K562 (cell line): Measurements from ENCODE around the gene FAM168B. TPM values are rescaled to one million over a fixed set of nuclear protein-coding genes. Genes with fewer than 3 reads are reported as not detected.

Experiments used
- BCOR ChIP-seq: fragments of 450-650 bp; IDR thresholded peaks from 2 replicates; pipeline ENCODE4 v1.6.1; 2016
- CCAR2 ChIP-seq: fragments of 200-400 bp; formaldehyde crosslinking; IDR thresholded peaks from 2 replicates; pipeline ENCODE4 v1.6.1; 2017; ENCODE audit warnings: mild to moderate bottlenecking, low read depth, low read length
- PHF8 ChIP-seq: fragments of 200-600 bp; sonication (generic); IDR thresholded peaks from 2 replicates; pipeline ENCODE4 v1.6.1; 2012; ENCODE audit warnings: mixed run types, mild to moderate bottlenecking, inconsistent platforms, low read length, moderate library complexity, borderline replicate concordance
- ZNF695 ChIP-seq: fragments of 450-650 bp; formaldehyde crosslinking; IDR thresholded peaks from 2 replicates; pipeline ENCODE4 v1.4.0; 2020; ENCODE audit warnings: mild to moderate bottlenecking, moderate library complexity
- polyA plus RNA-seq, 8 experiments: library from polyadenylated mRNA; depleted of rRNA in 4 of 8; stranded (reverse) in 5 of 8; unstranded in 3 of 8; fragments of >200 nt; fragmentation: Nextera tagmentation in 2 of 8; fragmentation: Illumina TruSeq in 1 of 8; extraction: Ambion mirVana in 2 of 8; extraction: Trizol in 1 of 8; gene quantifications; 2 replicates each; pipeline versions ENCODE4 v1.2.1 to v1.2.3, GENCODE V29; 2011 to 2014; ENCODE audit warnings: inconsistent platforms in 1 of 8, missing spikeins in 1 of 8
- total RNA-seq, 7 experiments: library from RNA; depleted of rRNA in 6 of 7; stranded (reverse); fragments of >200 nt in 6 of 7; fragmentation: Illumina TruSeq in 2 of 7; extraction: Trizol in 2 of 7; gene quantifications; 2 replicates each; pipeline versions ENCODE4 v1.2.1 to v1.2.3, GENCODE V29; 2011 to 2021; ENCODE audit warnings: low replicate concordance in 1 of 7
- TF ChIP-seq, protein P1 (sequence below), 2 experiments: fragments of 450-650 bp; formaldehyde crosslinking in 1 of 2; IDR thresholded peaks; 2 replicates each; pipeline versions ENCODE4 v1.4.0 to v1.6.1; 2014 to 2020; ENCODE audit warnings: mild to moderate bottlenecking in 2 of 2, borderline replicate concordance in 1 of 2, low read depth in 1 of 2

FAM168B gene
- total and polyA plus RNA-seq, 9 of the 15 experiments (the other 6 are each of a cell fraction or from before 2014, with no cell fraction given) = 3.3 to 76.0 (median 46.1) TPM

DNA sequence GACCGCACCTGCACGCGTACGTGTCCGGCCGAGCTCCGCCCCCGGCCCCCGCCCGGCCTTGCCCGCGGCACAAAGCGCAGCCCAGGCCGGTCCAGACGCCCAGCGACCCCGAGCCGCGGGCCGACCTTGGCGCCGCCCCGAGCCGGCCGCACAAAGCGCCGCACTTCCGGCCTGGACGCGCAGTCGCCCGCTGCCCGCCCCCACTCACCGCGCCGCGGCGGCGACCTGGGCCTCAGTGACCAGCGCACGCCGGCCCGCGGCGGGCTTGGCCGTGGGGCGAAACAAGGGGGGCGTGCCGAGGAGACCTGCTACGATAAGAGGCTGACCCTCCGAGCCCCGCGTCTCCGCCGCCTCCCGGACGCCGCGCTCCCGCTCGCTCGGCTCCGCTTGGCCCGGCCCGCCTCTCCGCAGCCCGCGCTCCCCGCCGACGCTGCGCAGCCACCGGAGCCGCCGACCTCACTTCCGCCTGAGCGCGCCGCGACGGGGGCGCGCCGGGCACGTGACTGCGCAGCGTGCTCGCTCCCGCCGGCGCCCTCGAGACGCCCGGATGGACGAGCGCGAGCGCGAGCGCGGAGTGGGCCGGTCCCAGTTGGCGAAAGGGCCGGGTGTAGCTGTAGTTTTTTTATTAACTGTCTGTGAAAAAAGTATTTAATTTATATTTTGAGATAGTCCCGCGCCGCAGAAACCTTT lies at the start of gene FAM168B (continued):
- TF ChIP-seq, protein P1, sequence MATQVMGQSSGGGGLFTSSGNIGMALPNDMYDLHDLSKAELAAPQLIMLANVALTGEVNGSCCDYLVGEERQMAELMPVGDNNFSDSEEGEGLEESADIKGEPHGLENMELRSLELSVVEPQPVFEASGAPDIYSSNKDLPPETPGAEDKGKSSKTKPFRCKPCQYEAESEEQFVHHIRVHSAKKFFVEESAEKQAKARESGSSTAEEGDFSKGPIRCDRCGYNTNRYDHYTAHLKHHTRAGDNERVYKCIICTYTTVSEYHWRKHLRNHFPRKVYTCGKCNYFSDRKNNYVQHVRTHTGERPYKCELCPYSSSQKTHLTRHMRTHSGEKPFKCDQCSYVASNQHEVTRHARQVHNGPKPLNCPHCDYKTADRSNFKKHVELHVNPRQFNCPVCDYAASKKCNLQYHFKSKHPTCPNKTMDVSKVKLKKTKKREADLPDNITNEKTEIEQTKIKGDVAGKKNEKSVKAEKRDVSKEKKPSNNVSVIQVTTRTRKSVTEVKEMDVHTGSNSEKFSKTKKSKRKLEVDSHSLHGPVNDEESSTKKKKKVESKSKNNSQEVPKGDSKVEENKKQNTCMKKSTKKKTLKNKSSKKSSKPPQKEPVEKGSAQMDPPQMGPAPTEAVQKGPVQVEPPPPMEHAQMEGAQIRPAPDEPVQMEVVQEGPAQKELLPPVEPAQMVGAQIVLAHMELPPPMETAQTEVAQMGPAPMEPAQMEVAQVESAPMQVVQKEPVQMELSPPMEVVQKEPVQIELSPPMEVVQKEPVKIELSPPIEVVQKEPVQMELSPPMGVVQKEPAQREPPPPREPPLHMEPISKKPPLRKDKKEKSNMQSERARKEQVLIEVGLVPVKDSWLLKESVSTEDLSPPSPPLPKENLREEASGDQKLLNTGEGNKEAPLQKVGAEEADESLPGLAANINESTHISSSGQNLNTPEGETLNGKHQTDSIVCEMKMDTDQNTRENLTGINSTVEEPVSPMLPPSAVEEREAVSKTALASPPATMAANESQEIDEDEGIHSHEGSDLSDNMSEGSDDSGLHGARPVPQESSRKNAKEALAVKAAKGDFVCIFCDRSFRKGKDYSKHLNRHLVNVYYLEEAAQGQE (IDR thresholded peaks at IDR 0.05; ENCODE audit: borderline replicate concordance) = peak; percentile 74
- TF ChIP-seq, protein P1 (CRISPR knock-in tag; IDR thresholded peaks at IDR 0.05; ENCODE audit: low read depth) = peak; percentile 65; the same call in 1 of the 2 replicates
- TF ChIP-seq CCAR2 = no peak
- TF ChIP-seq BCOR = no peak
- TF ChIP-seq ZNF695 (CRISPR knock-in tag) = no peak
- peak; percentile 96; the same call in 1 of the 2 replicates for TF ChIP-seq PHF8
